Caco-2 (cell line): Measurements from ENCODE around the gene PTPA. TPM values are rescaled to one million over a fixed set of nuclear protein-coding genes. Genes with fewer than 3 reads are reported as not detected.
A peak's percentile ranks its signal among the peaks of the same experiment; 100 is the strongest.

Experiments
- BruUV-seq: library from RNA; stranded (reverse); fragments of 400-500 nt; replicated peaks from 2 replicates; lab custom pipeline; 2021; lab: Mats Ljungman, UMichigan
- CTCF ChIA-PET: fragments of 300-600 bp; sonication (Branson Sonifier 250); formaldehyde crosslinking; loops from one replicate; lab custom pipeline; 2022; ENCODE audit warnings: antibody characterized with exemption; lab: Charles Lee
- POLR2A ChIA-PET: fragments of 300-600 bp; sonication (Branson Sonifier 250); formaldehyde crosslinking; loops from one replicate; lab custom pipeline; 2022; ENCODE audit warnings: antibody characterized with exemption; lab: Charles Lee
- DNase-seq, 2 experiments: peaks; one replicate each; pipeline versions ENCODE4 v3.0.0 to v3.0.0-alpha.2; 2020 to 2022
- H3K27me3 ChIP-seq: replicated peaks from 2 replicates; pipeline ENCODE4 v1.6.0; 2011; ENCODE audit warnings: low read length; ENCODE audit not compliant: control insufficient read depth, insufficient read depth
- H3K36me3 ChIP-seq: 2 replicates; pipeline ENCODE4 v1.5.1; 2011; ENCODE audit warnings: low read length; ENCODE audit not compliant: control insufficient read depth, insufficient read depth
- H3K4me1 ChIP-seq: fragments of 250-450 bp; sonication (Bioruptor Pico); 2 replicates; pipeline ENCODE4 v1.5.1; 2020; ENCODE audit warnings: mild to moderate bottlenecking
- H3K4me3 ChIP-seq: 2 replicates; pipeline ENCODE4 v1.5.1; 2011; ENCODE audit warnings: low read depth, mild to moderate bottlenecking, control low read depth, low read length
- H3K9me3 ChIP-seq: fragments of 250-450 bp; sonication (Bioruptor Pico); 2 replicates; pipeline ENCODE4 v1.5.1; 2020; ENCODE audit warnings: mild to moderate bottlenecking, moderate library complexity
- H3K27ac Mint-ChIP-seq: one replicate; pipeline ENCODE4 v1.8.0; 2022; ENCODE audit warnings: mixed read lengths; ENCODE audit not compliant: unreplicated experiment
- H3K27me3 Mint-ChIP-seq: one replicate; pipeline ENCODE4 v1.8.0; 2022; ENCODE audit warnings: mixed read lengths; ENCODE audit not compliant: insufficient read depth, unreplicated experiment
- H3K36me3 Mint-ChIP-seq: one replicate; pipeline ENCODE4 v1.8.0; 2022; ENCODE audit warnings: mild to moderate bottlenecking, mixed read lengths; ENCODE audit not compliant: insufficient read depth, unreplicated experiment
- H3K4me1 Mint-ChIP-seq: one replicate; pipeline ENCODE4 v1.8.0; 2022; ENCODE audit warnings: low read depth, mixed read lengths; ENCODE audit not compliant: unreplicated experiment
- H3K4me3 Mint-ChIP-seq: one replicate; pipeline ENCODE4 v1.8.0; 2022; ENCODE audit warnings: mild to moderate bottlenecking, moderate library complexity, mixed read lengths; ENCODE audit not compliant: unreplicated experiment
- H3K9me3 Mint-ChIP-seq: one replicate; pipeline ENCODE4 v1.8.0; 2022; ENCODE audit warnings: mixed read lengths; ENCODE audit not compliant: unreplicated experiment
- intact Hi-C: fragments of 100-400 bp; cut with micrococcal nuclease; formaldehyde crosslinking; loops from one replicate; pipeline ENCODE4 v1.10.0; 2022; ENCODE audit not compliant: unreplicated experiment
- total RNA-seq: library from RNA; stranded (reverse); gene quantifications from 2 replicates; pipeline ENCODE4 v1.2.3, GENCODE V29; 2022
- TF ChIP-seq, protein P1 (sequence below), 2 experiments: fragments of 200-600 bp in 1 of 2; IDR thresholded peaks; 1 replicate in 1 of 2; 2 replicates in 1 of 2; pipeline versions ENCODE4 v1.5.1 to v1.8.0; 2011 to 2022; ENCODE audit warnings: antibody characterized with exemption in 1 of 2, control low read depth in 1 of 2, inconsistent platforms in 1 of 2, low read depth in 1 of 2, low read length in 1 of 2, mild to moderate bottlenecking in 1 of 2, moderate library complexity in 1 of 2; ENCODE audit not compliant: insufficient read depth in 1 of 2, severe bottlenecking in 1 of 2, unreplicated experiment in 1 of 2

PTPA gene
- total RNA-seq, 1 experiment from 2014 or later = 100 TPM

GRCh38 chr9:129164246-129164930 is 53.2 kb downstream of the PTPA start:
- intact Hi-C loops = no loop called here
- Histone ChIP-seq H3K27me3 (no peaks in the 10 kb centered on the region), H3K4me1 (peaks cover 18% of the 10 kb centered on the region), H3K4me3 (no peak overlapping the region), H3K9me3 (no peaks in the 10 kb centered on the region), H3K36me3 (no peaks in the 10 kb centered on the region)
- H3K27me3 Mint-ChIP-seq = no peaks in the 10 kb centered on the region
- TF ChIP-seq, protein P1, sequence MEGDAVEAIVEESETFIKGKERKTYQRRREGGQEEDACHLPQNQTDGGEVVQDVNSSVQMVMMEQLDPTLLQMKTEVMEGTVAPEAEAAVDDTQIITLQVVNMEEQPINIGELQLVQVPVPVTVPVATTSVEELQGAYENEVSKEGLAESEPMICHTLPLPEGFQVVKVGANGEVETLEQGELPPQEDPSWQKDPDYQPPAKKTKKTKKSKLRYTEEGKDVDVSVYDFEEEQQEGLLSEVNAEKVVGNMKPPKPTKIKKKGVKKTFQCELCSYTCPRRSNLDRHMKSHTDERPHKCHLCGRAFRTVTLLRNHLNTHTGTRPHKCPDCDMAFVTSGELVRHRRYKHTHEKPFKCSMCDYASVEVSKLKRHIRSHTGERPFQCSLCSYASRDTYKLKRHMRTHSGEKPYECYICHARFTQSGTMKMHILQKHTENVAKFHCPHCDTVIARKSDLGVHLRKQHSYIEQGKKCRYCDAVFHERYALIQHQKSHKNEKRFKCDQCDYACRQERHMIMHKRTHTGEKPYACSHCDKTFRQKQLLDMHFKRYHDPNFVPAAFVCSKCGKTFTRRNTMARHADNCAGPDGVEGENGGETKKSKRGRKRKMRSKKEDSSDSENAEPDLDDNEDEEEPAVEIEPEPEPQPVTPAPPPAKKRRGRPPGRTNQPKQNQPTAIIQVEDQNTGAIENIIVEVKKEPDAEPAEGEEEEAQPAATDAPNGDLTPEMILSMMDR (IDR thresholded peaks at IDR 0.05; ENCODE audit: insufficient read depth in 1 of 2, low read depth in 1 of 2, low read length in 1 of 2, severe bottlenecking in 1 of 2, unreplicated experiment in 1 of 2) = no peak
- BruUV-seq = no TSS peak
- ChIA-PET CTCF (interaction anchor here (0.9 to 1.2 kb wide), 2 partner anchors 10 to 136 kb away, joined by 4 to 5 read pairs; partner anchors contain the start of gene SH3GLB2), POLR2A (no interaction called here)
- H3K4me1 Mint-ChIP-seq = peaks cover 32% of the 10 kb centered on the region
- peaks cover 10% of the 10 kb centered on the region for H3K9me3 Mint-ChIP-seq
- H3K27ac Mint-ChIP-seq = peak overlapping the region; percentile 59
- H3K4me3 Mint-ChIP-seq = no peak overlapping the region
- no peaks in the 10 kb centered on the region for H3K36me3 Mint-ChIP-seq
- no peak for DNase-seq

DNA sequence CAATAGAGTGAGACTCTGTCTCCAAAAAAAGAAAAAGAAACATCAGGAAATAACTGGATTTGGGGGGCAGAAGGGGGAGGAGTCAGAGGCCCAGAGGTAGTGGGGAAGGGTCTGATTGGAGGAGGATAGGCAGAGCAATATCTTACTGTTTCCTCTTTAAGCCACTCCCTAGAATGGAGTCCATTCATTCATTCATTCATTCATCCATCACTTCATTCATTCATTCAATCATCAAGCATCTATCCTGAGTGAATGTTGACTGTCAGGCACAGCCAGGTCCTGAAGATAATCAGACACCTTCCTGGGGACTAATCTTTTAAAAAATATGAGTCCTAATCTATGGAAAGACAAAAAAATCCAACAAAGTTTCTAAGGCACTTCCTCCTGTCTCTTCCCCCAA is 54.0 kb downstream of the PTPA start:
- H3K4me1 ChIP-seq = peaks cover 18% of the 10 kb centered on the region
- intact Hi-C loops = no loop called here
- no peak overlapping the region for H3K4me3 ChIP-seq
- Mint-ChIP-seq H3K27me3 (no peaks in the 10 kb centered on the region), H3K4me1 (peaks cover 32% of the 10 kb centered on the region), H3K9me3 (peaks cover 10% of the 10 kb centered on the region), H3K36me3 (no peaks in the 10 kb centered on the region), H3K4me3 (no peak overlapping the region), H3K27ac (no peak overlapping the region)
- H3K27me3 ChIP-seq = no peaks in the 10 kb centered on the region
- TF ChIP-seq, protein P1 (IDR thresholded peaks at IDR 0.05; ENCODE audit: insufficient read depth in 1 of 2, low read depth in 1 of 2, low read length in 1 of 2, severe bottlenecking in 1 of 2, unreplicated experiment in 1 of 2) = no peak
- ChIA-PET POLR2A (no interaction called here), CTCF (interaction anchor here (1.2 kb wide), 1 partner anchor 9 kb away, joined by 4 read pairs; no protein-coding TSS in a partner anchor)
- no peaks in the 10 kb centered on the region for H3K9me3 ChIP-seq
- BruUV-seq = no TSS peak
- H3K36me3 ChIP-seq = no peaks in the 10 kb centered on the region
- no peak for DNase-seq

DNA sequence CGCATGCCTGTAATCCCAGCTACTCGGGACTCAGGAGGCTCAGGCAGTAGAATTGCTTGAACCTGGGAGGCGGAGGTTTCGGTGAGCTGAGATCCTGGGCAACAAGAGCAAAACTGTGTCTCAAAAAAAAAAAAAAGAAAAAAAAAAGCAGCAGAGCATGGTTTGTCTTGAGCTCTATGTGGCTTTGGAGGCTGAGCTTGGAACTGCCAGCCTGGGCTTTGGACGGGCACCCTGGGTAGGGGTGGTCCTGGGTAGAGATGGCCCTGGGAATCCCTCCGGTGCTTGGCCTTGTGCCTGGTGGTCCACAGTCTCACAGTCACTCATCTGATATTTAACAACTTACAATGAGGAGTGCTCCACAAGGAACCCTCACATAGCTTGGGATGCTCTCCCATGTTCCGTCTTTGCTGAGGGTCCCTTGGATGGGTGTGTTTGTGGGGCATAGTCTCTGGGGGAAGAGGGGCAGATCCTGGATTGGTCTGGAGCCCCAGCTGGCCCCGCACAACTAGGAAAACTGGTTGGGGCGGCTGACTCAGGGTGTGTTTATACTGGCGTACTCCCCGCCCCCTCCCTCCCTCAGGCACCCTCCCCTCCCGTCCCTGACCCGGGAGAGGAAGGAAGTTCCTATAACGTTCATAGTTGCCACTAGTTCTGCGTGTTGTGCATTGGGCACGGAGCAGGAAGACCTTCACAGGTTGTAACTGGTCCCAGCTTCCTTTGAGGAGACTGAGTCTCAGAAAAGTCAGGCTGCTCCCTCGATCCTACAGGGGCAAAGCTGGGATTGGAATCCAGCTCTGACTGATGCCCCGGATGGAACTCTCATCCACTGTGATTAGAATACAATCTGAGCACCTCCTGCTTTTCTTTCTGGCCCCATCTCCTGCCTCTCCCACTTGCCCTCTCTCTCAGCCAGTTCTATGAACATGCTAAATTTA is 55.7 kb downstream of the PTPA start:
- Mint-ChIP-seq H3K4me1 (peaks cover 32% of the 10 kb centered on the region), H3K27me3 (no peaks in the 10 kb centered on the region), H3K4me3 (peak overlapping the region; percentile 66), H3K9me3 (no peaks in the 10 kb centered on the region), H3K36me3 (no peaks in the 10 kb centered on the region), H3K27ac (peak overlapping the region; percentile 71)
- peak; percentile 87 to 89 for DNase-seq
- TF ChIP-seq, protein P1 (IDR thresholded peaks at IDR 0.05; ENCODE audit: insufficient read depth in 1 of 2, low read depth in 1 of 2, low read length in 1 of 2, severe bottlenecking in 1 of 2, unreplicated experiment in 1 of 2) = no peak
- ChIA-PET POLR2A (interaction anchor here (0.6 to 2.0 kb wide), 4 partner anchors 11 to 323 kb away, joined by 3 to 10 read pairs (median 4); partner anchors contain the start of gene IER5L), CTCF (interaction anchor here (0.6 to 1.7 kb wide), 12 partner anchors 8 to 457 kb away, joined by 3 to 18 read pairs (median 3); partner anchors contain the start of gene IER5L)
- BruUV-seq = no TSS peak
- intact Hi-C loops = loop anchor here (2.0 kb wide), 1 partner anchor 24 kb away; no protein-coding TSS in a partner anchor
- H3K36me3 ChIP-seq = no peaks in the 10 kb centered on the region
- H3K4me1 ChIP-seq = peaks cover 18% of the 10 kb centered on the region
- H3K27me3 ChIP-seq = no peaks in the 10 kb centered on the region
- peak overlapping the region; percentile 15 for H3K4me3 ChIP-seq
- no peaks in the 10 kb centered on the region for H3K9me3 ChIP-seq
